GM18517 (cell line): ENCODE measurements around the gene KPTN.

Source experiments
- ATAC-seq: cut with Tn5 transposase; IDR thresholded peaks from one replicate; pipeline ENCODE4 v1.9.1; 2021; ENCODE audit warnings: mild to moderate bottlenecking, moderate library complexity; ENCODE audit not compliant: unreplicated experiment

KPTN gene

DNA sequence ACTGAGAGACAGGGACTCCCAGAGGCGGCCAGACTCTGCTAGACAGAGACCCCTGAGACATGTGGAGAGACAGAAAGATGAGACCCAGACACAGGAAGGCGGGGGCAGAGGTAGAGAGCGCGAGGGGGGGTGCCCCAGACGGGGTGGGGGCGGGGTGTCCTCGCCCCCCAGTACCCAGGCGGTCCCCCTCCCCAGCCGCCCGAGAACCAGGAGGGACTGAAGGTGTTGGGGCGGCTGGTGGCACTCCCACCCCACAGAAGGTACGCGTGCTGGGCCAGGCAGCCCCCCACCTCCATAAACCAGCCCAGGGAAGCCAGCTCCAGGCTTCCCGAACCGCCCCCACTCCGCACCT is 12.7 kb downstream of the KPTN start:
- ATAC-seq: no peak

DNA sequence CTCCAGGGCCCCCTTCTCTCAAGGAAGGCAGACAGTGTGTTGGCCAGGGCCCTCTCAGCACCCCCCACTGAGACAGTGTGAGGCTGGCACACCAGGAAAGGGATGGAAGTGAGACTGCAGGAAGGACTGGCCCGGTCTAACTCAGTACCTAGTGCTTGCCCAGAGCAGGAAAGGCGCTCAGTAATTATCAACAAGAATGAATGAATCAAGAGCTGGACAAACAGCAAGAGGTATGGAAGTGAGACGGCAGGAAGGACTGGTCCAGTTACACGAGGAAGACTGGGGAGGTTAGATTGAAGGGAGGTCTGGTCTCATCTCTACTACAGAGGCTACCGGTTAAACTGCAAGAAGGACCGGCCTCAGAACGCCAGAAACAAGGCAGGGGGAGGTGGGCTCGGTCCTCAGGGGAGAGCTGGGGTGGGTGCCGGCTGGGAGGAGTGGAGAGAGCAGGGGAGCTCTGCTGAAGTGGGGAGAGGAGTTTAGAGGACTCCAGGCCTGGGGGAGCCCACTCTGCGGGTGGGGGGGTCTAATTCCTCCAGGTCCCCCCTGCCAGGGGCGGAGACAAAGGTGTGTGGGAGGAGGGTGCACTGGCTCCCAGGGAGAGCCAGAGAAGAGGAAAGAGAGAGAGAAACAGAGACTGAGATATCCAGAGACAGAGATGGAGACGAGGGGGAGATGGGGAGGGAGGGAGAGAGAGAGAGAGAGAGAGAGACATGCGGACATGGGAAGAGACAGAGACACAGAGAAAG is 13.4 kb downstream of the KPTN start:
- ATAC-seq: no peak

GRCh38 chr19:47469719-47470118 is 14.3 kb downstream of the KPTN start:
- ATAC-seq: no peak

DNA sequence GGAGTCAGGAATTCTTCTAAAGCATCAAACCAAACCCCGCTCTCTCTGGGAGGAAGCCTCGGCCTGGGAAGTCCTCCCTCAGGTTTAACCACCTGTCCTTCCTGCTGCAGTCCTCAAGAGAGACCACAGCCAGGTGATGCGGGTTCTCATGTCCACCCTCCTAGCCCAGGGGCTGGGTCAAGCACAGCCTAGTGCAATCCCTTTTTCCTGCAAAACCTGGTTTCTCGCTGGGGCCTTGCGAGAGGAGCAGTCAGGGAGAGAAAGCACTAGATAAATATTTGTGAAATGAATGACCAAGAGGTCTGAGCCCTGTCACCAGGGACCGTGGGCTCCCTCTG is 14.7 kb downstream of the KPTN start:
- ATAC-seq: no peak

GRCh38 chr19:47467914-47468313 is 16.1 kb downstream of the KPTN start:
- no peak for ATAC-seq

DNA sequence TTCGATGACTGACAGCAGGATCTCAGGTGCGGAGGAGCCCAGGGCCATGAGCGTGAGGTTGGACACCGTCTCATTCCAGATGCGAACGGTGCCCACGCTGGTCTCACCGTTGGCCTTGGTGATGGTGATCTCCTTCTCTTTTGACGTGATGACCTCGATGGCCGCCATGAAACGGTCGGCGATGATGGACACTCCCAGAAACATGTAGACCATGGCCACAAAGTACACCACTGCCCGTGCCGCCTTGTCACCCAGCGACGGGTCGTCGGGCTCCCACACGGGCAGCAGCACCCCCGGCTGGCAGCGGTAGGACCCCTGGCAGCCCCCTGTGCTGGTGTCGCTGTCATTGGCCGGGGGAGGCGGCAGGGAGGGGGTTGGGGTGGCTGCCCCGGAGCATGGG is 18.1 kb downstream of the KPTN start:
- ATAC-seq: no peak

DNA sequence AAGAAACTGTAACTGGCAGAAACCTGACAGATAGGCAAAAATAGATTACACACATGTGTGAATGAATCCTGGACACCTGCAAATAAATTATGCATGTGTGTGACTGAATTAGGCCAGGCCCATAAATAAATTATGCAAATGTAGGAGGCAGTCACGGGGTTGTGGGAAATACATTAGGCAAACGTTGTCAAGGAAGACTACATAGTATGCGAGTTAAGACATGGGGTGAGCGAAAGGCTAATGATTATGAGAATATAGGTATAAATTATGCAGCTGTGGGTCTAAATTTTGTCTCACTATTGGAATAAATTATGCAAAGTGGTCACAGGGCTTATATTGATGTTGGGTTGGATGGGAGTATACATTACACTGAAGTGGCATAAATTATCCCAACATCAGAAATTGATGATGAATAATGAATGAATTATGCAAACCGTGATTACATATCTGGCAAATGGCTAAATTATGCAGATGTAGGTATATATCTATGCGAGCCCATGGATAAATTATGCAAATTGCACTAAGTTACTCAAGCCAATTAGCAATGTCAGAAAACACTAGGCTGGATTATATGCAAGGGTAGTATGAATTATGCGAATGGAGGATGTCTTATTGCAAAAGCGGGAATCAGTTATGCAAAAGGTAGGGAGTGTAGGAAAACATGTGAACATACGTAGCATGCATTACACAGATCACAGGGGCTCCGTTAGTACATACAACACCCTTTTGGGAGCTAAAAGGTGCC is 19.2 kb downstream of the KPTN start:
- ATAC-seq: no peak

DNA sequence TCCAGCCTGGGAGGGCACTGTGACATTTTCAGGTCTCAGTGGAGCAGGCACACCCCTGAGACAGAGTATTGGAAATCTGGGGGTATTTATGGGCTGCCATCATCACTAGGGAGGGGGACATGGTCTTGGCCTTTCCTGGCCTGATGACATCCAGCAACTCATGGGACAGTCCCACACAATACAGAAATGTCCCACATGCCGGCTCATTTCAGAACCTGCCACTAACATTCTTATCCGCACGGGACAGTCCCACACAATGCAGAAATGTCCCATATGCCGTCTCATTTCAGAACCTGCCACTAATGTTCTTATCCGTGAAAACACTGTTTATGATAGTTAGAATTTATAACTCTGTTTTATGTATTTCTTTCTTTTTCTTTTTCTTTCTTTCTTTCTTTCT is 22.1 kb downstream of the KPTN start:
- ATAC-seq: no peak

- ATAC-seq: no peak
These were observed 24.5 kb downstream of the KPTN start for GRCh38 chr19:47459477-47459876.

GRCh38 chr19:47458672-47459071 is 25.3 kb downstream of the KPTN start:
- no peak for ATAC-seq

- no peak for ATAC-seq
These were observed 27.1 kb downstream of the KPTN start for GRCh38 chr19:47456721-47457474.

DNA sequence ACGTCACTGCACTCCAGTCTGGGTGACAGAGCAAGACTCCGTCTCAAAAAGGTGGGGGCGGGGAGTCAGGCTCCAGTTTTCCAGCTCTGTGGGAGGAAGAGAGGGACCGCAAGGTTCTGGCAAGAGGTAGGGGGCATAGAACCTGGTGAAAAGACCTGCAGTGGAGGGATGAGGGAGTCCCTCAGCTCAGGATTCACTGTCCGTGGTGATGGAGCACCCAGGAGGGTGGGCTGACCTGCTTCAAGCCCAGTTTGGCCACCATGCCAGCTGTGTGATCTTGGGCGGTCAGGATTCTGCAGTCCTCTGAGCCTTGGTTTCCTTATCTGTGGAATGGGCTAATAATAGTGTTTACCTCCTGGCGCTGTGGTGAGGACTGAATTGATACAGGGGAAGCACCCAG is 33.5 kb downstream of the KPTN start:
- no peak for ATAC-seq

DNA sequence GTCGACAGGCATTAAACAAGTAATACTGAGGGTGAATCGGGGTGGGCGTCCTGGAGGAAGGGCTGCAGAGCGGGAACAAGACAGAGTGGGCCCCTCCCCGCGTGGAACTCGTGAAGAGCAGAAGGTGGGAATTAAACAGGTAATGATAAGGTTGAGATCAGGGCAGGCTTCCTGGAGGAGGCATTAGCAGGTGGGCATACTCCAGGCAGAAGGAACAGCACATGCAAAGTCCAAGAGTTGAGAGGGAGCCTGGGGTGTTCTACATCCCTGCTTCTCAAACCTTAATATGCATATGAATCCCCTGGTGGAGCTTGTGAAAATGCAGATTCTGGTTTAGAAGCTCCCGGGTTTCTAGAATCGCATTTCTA is 35.7 kb downstream of the KPTN start:
- ATAC-seq: no peak

DNA sequence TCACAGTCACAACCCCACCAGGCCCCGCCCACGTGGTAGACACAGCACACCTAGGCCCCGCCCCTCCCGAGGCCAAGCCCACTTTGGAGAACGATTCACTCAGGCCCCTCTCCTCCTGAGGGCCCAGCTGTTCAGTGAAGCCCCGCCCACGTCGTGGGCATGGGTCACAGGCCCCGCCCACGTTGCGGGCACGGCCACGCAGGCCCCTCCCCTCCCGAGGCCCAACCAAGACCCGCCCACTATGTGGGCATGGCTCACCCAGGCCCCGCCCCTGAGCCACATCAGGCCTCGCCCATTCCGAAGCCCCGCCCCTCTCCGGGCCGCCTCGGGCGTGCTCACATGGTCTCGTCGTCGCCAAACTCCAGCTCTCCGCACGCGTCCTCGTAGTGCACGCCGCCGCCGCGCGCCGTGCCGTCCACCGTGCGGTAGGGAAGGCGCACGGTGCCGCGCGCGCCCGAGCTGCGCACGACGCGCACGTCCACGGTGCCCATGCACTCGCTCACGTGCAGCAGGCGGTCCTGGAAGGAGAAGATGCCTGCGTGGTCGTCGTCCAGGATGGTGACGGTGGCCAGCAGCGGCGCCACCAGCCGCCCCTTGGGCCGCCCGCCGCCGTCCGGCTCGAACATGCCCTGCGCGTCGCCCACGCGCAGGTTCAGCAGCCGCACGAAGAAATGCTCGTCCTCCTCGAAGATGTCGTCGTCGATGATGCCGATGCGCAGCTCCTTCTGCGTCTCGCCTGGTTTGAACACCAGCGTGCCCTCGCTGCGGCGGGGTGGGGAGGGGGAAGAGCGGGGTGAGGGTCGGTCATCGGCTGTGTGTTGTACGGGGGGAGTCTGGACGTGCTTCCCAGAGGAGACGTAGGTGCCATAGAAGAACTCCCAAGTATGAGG is 36.3 kb downstream of the KPTN start:
- ATAC-seq: no peak

- ATAC-seq: no peak
These were observed 37.2 kb downstream of the KPTN start for GRCh38 chr19:47446534-47447469.

DNA sequence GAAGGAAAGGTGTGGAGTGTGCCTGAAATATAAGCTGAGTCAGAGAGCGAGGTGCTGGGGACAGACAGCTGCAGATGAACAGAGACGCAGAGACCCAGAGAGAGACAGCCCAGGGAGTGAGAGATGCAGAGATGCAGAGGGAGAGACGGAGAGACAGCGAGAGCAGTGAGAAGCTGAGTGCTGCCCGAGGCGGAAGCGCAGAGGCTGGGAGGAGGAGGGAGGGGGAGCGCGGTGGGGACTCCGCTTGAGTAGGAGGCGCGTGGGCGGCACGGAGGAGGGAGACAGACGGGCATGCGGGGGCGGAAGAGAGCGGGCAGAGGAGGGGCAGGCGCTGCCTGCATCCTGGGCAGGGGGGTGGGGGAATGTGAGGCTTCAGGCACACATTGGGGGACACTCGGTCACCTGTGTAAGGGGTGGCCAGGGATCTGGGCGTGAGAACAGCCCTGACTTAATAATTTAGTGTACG is 38.0 kb downstream of the KPTN start:
- ATAC-seq: no peak

DNA sequence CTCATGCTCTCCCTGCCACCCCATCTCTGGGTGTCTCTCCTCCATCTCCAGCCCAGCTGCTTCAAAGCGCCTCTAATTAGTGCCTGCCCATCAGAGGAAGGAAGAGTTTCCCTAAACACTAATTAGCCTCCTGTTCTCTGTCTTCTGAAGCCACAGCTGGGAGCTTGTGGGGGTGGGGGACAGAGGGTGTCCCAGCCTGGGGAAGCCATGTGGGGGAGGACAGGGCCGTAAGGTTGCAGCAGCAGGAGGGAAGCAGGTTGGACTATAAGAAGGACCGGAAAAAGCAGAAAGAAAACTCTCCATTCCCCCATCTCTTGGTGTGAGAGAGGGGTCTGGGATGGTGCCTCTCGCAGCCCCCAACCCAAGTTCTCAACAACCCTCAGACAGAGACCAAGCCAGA is 38.5 kb downstream of the KPTN start:
- ATAC-seq: no peak

GRCh38 chr19:47444388-47444821 is 39.6 kb downstream of the KPTN start:
- no peak for ATAC-seq

GRCh38 chr19:47443331-47443730 is 40.7 kb downstream of the KPTN start:
- ATAC-seq: no peak

- no peak for ATAC-seq
These were observed 45.2 kb downstream of the KPTN start for GRCh38 chr19:47438793-47439220.
